GM18508 (cell line): ENCODE results near the gene CACNA1C.

Experiments used
- ATAC-seq: cut with Tn5 transposase; IDR thresholded peaks from one replicate; pipeline ENCODE4 v1.9.1; 2021; ENCODE audit warnings: moderate number of reproducible peaks; ENCODE audit not compliant: insufficient read depth, unreplicated experiment

The CACNA1C gene

GRCh38 chr12:2165021-2165420, 112.2 kb downstream of the CACNA1C start:
- ATAC-seq: no peak

DNA sequence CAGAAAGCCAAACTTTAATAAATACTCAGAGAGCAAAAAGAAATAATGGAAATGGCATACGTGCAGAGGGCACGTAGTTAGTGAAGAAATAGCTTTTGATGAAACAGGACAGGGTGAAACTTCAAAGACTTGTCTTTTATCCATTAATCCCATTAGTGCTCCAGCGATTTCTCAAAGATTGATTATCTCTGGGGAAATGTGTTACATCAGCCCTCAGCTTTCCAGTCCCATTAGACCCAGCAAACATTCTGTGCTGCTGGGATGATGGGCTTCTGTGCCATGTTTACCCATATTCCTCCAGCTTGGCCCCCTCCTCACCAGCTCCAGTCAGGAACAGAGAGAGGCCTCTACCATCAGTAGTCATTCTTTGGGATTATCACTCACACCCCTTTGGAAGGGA, 113.1 kb downstream of the CACNA1C start:
- no peak for ATAC-seq

GRCh38 chr12:2166696-2167095, 113.9 kb downstream of the CACNA1C start:
- ATAC-seq: no peak

DNA sequence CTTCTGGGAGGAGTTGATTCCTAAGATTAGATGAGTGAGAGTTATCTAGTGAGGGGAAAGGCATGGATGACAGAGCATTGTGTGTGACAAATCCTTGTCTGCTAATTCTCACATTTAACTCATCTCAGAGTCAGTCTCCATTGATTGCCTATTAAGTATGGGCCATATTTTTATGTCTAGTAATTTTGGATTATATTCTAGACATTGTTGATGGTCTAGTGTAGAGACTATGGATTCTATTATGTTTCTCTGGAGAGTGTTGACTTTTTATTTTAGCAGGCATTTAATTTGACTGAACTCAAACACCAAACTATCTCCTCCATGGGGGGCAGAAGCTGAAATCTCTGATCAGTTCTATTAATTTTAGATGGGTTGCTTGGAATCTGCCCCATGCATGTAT, 114.4 kb downstream of the CACNA1C start:
- no peak for ATAC-seq

DNA sequence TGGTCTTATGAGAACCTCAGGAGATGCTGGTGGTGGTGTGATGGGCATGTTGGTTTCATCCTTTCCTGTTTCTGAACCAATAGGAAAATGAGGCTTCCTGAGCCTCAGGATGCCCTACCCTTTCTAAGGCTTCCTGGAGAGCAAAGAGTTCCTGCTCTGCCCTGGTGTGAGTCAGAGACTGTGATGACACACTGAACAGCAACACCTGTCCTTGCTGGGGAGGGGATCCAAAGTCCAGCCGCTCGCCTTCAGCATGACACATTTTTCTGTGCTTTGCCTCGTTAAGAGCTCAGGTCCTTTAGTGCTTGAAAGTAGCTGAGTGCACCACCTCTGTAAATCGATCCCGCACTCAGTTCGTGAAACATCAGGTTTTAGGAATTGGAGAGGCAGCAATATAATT, 116.0 kb downstream of the CACNA1C start:
- no peak for ATAC-seq

- no peak for ATAC-seq
These were observed 116.7 kb downstream of the CACNA1C start for GRCh38 chr12:2169489-2169888.

DNA sequence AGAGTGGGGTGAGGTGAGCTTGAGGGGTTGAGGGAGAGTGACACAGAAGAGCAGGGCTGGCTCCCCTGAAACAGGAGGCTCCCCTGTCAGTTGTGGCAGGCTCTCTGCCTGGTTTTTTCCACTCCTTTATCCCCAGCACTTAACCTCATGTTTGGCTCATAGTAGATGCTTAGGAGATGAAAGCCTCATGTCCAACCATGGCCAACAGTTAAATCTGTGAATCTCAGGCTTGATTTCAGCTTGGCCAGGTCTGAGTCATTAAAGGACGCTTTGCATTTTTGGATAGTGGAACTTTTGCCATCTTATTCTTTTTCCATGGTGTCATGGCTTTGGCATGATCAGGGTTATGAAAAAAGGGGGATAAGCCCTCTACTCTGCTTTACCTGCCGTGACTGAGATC, 117.2 kb downstream of the CACNA1C start:
- ATAC-seq: no peak

DNA sequence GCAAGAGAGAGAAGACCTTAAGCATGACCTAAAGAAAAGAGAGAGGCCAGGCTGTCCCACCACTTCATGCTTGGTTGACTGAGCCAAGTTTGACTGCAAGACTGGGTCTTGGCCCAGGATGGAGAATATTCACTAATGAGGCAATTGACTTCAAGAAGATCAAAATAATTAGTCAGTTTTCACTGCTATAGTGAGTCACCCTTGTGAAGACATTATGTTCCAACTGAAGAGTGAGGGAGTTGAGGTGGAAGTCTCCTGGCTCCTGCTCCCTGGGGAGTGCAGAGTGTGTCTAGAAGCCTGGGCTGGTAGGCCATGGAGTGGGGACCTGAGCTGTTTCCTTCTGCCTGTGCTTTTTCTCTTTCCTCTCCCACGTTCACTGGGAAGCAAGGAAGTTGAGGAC, 117.6 kb downstream of the CACNA1C start:
- no peak for ATAC-seq

GRCh38 chr12:2171672-2172426, 119.1 kb downstream of the CACNA1C start:
- ATAC-seq: no peak

- no peak for ATAC-seq
These were observed 119.9 kb downstream of the CACNA1C start for GRCh38 chr12:2172491-2173214.

DNA sequence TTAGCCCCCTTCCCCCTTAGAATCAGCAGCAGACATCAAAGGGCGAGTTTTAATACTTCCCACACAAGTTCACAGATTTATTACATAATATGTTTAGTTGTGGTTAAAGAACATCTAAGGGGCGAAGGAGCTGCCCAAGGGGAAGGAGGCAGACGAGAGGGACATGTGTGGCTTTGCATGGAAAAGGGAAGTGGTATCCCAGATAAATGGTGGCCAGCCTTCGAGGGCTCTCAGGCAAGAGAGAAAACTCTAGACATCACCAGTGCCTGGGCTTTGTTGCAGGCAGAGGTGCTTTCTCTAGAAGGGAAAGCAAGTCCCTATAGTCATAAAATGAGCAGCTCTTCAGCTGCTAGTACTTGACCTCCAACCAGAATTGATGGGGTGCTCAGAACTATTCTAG, 121.2 kb downstream of the CACNA1C start:
- ATAC-seq: no peak

GRCh38 chr12:2177003-2177402, 124.2 kb downstream of the CACNA1C start:
- no peak for ATAC-seq

GRCh38 chr12:2177751-2178150, 125.0 kb downstream of the CACNA1C start:
- no peak for ATAC-seq

DNA sequence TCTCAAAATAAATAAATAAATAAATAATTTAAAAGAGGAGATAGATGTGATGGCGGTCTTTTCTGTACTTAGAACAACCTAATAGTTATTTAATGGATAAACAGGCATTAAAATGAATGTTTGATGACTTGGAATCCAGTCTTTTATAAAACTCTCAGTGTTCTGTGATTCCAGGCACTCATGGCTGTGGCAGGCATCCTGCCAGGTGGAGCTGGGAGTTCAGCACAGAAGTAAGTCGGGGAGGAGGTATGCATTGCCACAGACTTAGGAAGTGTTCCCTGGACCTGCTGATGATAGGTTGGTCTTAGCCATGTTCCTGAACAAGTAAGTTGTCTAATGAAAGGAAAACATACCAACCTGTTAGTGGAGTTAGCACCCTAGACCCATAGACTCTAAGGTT, 126.3 kb downstream of the CACNA1C start:
- no peak for ATAC-seq

DNA sequence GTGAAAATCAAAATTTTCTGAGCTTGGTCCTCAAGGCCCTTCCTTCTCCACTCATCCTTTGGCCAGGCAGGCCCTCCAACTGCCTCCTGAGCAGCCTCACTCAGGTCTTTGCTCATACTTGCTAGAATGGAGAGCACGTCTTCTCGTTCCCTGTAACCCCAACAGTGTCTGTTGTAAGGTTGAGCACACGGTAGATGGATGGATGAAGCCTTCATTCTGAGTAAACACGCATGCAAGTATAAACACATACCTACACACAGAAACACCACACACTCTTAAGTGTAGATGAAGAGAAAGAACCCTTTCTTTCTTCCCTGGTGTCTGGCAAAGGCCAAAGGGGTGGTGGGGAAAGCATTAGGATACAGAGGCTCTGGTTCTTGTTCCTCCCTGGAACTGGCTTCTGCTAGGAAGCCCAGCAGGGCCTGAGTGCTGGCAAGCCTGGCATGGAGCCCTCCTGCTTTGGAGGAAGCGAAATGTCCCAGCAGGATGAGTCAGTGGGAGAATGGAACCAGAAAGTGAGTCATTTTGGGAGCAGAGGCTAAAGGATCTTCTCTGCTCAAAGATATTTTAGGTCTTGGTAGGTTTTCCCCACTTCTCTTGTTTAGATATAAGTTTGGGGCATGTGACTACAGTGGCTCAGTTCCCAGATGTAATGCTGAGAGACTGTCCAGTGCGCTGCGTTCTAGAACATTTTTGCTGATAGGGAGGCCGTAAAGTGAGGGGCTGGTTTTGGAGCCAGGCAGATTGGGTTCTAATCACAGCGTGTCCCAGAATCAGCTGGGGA, 127.4 kb downstream of the CACNA1C start:
- no peak for ATAC-seq

DNA sequence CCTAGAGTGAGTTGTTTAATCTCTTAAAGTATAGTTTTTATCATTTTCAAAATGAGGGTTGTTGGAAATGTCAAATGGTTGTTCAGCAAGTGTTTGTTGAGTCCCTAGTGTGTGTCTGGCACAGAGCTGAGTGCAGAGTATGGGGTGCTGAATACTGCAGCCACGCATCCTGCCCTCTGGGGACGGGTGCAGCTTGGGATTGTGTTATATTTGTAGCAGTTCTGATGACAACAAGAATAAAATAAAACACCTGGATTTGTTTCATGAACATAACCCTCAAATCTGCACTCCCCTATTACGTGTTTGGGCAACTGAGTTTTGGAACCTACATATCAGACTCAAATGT, 127.9 kb downstream of the CACNA1C start:
- ATAC-seq: no peak

- ATAC-seq: no peak
These were observed 131.1 kb downstream of the CACNA1C start for GRCh38 chr12:2183556-2184541.

DNA sequence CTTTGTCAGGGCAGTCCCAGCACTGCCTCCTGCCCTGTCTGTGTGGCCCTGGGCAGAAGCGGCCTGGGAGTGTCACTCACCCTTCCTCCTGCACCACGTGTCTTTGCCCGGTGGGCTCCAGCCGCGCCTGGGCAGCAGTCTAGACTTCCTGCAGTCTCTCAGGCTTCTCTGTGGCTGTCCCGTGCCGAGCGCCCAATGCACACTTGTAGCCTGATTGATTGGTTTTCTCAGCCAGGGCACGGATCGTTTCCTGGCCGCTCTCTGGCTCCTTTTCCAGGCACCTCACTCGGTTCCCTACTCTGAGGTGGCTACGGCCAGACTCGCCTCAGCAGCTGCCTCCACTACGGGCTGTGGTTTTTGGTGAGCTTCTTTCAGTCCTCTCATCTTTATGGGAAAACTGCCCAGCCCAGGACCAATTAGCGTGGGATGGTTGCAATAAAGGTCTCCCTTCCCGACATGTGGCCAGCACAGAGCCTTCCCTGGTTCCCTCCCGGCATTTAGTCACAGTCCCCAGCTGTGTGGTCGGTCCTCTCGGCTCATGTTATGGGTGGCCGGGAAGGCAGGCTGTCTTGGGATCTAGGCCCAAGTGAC, 133.1 kb downstream of the CACNA1C start:
- ATAC-seq: no peak

GRCh38 chr12:2187195-2187945, 134.6 kb downstream of the CACNA1C start:
- ATAC-seq: no peak
